ENCODE measurements around the gene ALDH5A1. TPM values are rescaled to one million over a fixed set of nuclear protein-coding genes. Genes with fewer than 3 reads are reported as not detected.

The ALDH5A1 gene
- total and polyA plus RNA-seq, 2 of the 13 experiments (the other 11 are each of a cell fraction or from before 2014, with no cell fraction given) = 12.8 to 32.5 TPM

DNA sequence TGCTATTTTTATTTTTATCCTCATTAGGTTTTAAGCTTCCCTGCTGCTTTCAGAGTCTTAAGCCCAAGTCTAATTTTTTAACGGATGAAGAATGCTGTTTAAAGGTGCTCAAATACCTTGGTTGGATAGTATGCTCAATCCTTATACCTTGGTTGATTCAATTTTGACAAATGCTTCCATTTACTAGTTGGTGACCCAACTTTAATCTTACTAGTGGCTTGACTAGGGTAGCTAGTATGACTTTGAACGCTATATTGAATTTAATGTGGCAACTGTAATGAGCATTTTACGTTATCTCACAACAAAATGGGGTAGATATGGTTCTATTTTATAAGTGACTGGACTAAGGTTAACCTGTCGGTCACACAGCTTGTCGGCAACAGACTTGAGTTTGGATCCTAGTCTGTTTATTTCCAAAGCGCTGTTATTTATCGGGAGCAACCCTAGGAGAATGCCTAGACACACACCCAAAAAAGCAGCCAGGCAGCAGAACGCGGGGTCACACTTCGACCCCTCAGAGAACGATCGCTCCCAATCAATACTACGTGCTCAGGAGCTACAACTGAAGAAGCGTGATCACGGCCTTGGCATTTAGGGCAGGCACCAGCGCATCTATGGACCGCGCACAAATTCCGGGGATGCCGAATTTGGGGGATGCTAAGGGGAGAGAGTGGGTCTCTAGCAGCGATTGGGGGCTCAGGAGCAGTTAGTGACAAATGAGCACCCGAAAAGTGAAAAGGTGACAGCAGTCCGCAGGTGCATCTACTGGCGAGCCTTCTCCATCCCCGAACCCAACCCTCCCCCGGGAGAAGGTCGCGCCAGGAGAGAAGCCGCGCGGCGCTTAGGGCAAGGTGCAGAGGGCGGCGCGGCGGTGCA is 586 bp upstream of the ALDH5A1 start (continued):
- TF ChIP-seq HMGXB3 (CRISPR knock-in tag; IDR thresholded peaks at IDR 0.05; ENCODE audit: borderline replicate concordance) (peak; percentile 33; the same call in 1 of the 2 replicates), ZNF317 (CRISPR knock-in tag; IDR thresholded peaks at IDR 0.05) (peak; percentile 72), ZMYM3 (CRISPR knock-in tag; IDR thresholded peaks at IDR 0.05) (peak; percentile 87), HNF4G (IDR thresholded peaks at IDR 0.05; ENCODE audit: borderline replicate concordance, low read depth, low read length) (no peak), HNF4G (CRISPR knock-in tag; IDR thresholded peaks at IDR 0.05; ENCODE audit: borderline replicate concordance, low read depth) (peak; percentile 57; the same call in 1 of the 2 replicates), NCOR1 (IDR thresholded peaks at IDR 0.05; ENCODE audit: borderline replicate concordance, low read length) (no peak), DNMT1 (CRISPR knock-in tag; IDR thresholded peaks at IDR 0.05) (no peak), CBX2 (IDR thresholded peaks at IDR 0.05; ENCODE audit: low read depth, low read length) (no peak), CBX2 (CRISPR knock-in tag; IDR thresholded peaks at IDR 0.05; ENCODE audit: low read depth) (0 out of 2 replicates have a peak, but pooled peaks have one; percentile 68), MIER3 (CRISPR knock-in tag; IDR thresholded peaks at IDR 0.05; ENCODE audit: borderline replicate concordance) (peak; percentile 59; the same call in 1 of the 2 replicates), KLF13 (CRISPR knock-in tag; IDR thresholded peaks at IDR 0.05) (0 out of 2 replicates have a peak, but pooled peaks have one; percentile 78), PITX1 (CRISPR knock-in tag; IDR thresholded peaks at IDR 0.05) (no peak; the same call in 1 of the 2 replicates), MEIS2 (CRISPR knock-in tag; IDR thresholded peaks at IDR 0.05) (0 out of 2 replicates have a peak, but pooled peaks have one; percentile 14), RAD21 (CRISPR knock-in tag; IDR thresholded peaks at IDR 0.05) (no peak), ZNF614 (CRISPR knock-in tag; IDR thresholded peaks at IDR 0.05; ENCODE audit: borderline replicate concordance) (no peak), SAP130 (CRISPR knock-in tag; IDR thresholded peaks at IDR 0.05; ENCODE audit: low read depth) (no peak), ARID2 (CRISPR knock-in tag; IDR thresholded peaks at IDR 0.05; ENCODE audit: borderline replicate concordance) (no peak)
- TF ChIP-seq, protein P1, sequence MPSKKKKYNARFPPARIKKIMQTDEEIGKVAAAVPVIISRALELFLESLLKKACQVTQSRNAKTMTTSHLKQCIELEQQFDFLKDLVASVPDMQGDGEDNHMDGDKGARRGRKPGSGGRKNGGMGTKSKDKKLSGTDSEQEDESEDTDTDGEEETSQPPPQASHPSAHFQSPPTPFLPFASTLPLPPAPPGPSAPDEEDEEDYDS (CRISPR knock-in tag; IDR thresholded peaks at IDR 0.05) = peak; percentile 43; the same call in 1 of the 2 replicates
- TF ChIP-seq, protein P2, sequence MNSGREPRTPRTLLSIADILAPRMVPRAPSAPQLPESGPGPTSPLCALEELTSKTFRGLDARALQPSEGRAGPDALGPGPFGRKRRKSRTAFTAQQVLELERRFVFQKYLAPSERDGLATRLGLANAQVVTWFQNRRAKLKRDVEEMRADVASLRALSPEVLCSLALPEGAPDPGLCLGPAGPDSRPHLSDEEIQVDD (CRISPR knock-in tag; IDR thresholded peaks at IDR 0.05; ENCODE audit: borderline replicate concordance) = no peak
- TF ChIP-seq, protein P3, sequence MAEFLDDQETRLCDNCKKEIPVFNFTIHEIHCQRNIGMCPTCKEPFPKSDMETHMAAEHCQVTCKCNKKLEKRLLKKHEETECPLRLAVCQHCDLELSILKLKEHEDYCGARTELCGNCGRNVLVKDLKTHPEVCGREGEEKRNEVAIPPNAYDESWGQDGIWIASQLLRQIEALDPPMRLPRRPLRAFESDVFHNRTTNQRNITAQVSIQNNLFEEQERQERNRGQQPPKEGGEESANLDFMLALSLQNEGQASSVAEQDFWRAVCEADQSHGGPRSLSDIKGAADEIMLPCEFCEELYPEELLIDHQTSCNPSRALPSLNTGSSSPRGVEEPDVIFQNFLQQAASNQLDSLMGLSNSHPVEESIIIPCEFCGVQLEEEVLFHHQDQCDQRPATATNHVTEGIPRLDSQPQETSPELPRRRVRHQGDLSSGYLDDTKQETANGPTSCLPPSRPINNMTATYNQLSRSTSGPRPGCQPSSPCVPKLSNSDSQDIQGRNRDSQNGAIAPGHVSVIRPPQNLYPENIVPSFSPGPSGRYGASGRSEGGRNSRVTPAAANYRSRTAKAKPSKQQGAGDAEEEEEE (CRISPR knock-in tag; IDR thresholded peaks at IDR 0.05; ENCODE audit: borderline replicate concordance) = no peak
- TF ChIP-seq, protein P4, sequence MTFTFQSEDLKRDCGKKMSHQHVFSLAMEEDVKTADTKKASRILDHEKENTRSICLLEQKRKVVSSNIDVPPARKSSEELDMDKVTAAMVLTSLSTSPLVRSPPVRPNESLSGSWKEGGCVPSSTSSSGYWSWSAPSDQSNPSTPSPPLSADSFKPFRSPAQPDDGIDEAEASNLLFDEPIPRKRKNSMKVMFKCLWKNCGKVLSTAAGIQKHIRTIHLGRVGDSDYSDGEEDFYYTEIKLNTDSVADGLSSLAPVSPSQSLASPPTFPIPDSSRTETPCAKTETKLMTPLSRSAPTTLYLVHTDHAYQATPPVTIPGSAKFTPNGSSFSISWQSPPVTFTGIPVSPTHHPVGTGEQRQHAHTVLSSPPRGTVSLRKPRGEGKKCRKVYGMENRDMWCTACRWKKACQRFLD (CRISPR knock-in tag; IDR thresholded peaks at IDR 0.05; ENCODE audit: borderline replicate concordance) = no peak

Data from HepG2 (cell line).